CD1c-positive myeloid dendritic cell (primary cell): ENCODE measurements around the gene ENO2.
"Not testable (repeated sequence)": the region's sequence is repeated elsewhere in the genome, so short reads cannot be mapped to it uniquely, and the experiment has no call there.

ENCODE experiments used
- DNase-seq: peaks from one replicate; pipeline ENCODE4 v3.0.0-alpha.2; 2016; ENCODE audit errors: extremely low spot score

Gene ENO2

DNA sequence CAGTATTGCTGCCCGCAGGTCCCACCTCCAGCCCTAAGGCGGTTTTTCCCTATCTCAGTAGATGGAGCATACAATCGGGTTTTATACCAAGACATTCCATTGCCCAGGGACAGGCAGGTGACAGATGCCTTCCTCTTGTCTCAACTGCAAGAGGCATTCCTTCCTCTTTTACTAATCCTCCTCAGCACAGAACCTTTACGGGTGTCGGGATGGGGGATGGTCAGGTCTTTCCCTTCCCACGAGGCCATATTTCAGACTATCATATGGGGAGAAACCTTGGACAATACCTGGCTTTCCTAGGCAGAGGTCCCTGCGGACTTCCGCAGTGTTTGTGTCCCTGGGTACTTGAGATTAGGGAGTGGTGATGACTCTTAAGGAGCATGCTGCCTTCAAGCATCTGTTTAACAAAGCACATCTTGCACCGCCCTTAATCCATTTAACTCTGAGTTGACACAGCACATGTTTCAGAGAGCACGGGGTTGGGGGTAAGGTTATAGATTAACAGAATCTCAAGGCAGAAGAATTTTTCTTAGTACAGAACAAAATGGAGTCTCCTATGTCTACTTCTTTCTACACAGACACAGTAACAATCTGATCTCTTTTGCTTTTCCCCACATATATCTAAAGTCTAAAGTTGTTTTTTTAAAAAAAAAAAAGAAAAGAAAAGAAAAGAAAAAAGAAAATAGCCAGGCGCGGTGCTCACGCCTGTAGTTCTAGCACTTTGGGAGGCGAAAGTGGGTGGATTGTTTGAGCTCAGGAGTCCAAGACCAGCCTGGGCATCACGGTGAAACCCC is 28.0 kb upstream of the ENO2 start:
- DNase-seq, result not testable (repeated sequence)

DNA sequence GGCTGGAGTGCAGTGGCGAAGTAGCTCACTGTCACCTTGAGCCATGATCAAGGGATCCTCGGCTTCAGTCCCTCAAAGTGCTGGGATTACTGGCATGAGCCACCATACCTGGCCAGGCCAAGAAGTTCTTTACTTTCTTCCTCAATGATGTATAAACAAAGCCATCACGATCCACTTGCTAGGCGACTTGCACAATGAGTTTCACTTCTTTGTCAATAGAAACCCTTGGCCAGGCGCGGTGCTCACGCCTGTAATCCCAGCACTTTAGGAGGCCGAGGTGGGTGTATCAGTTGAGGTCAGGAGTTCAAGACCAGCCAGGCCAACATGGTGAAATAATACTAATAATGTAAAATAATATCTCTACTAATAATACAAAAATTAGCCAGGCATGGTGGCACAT is 26.9 kb upstream of the ENO2 start:
- DNase-seq, result peak; percentile 81

DNA sequence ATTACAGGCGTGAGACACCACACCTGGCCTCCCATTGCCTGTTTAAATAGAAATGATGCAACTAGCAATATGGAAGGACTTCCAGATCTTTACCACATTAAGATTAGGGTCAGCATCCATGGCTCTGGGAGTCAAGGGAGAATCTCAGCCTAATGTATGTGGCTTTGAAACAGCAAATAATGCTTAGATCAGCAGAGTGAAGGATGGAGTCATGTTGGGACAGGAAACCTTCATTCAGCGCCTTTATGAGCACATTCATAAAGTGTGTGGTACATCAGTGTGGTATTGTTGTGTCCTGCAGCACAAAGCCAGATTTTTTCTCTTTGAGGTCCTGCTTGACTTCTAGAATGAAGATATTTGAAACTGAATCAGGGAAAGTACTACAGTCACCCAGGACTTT is 26.0 kb upstream of the ENO2 start:
- DNase-seq, result no peak

DNA sequence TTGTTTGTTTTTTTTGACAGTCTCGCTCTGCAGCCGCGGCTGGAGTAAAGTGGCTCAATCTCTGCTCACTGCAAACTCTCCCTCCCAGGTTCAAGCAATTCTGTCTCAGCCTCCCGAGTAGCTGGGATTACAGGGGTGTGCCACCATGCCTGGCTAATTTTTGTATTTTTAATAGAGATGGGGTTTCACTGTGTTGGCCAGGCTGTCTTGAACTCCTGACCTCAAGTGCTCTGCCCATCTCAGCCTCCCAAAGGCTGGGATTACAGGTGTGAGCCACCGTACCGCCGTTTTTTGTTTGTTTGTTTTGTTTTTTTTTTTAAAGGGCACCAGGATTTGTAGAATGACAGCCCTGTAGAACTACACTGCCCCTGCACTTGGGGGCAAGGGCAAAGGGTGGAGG is 25.6 kb upstream of the ENO2 start:
- not testable (repeated sequence) for DNase-seq

DNA sequence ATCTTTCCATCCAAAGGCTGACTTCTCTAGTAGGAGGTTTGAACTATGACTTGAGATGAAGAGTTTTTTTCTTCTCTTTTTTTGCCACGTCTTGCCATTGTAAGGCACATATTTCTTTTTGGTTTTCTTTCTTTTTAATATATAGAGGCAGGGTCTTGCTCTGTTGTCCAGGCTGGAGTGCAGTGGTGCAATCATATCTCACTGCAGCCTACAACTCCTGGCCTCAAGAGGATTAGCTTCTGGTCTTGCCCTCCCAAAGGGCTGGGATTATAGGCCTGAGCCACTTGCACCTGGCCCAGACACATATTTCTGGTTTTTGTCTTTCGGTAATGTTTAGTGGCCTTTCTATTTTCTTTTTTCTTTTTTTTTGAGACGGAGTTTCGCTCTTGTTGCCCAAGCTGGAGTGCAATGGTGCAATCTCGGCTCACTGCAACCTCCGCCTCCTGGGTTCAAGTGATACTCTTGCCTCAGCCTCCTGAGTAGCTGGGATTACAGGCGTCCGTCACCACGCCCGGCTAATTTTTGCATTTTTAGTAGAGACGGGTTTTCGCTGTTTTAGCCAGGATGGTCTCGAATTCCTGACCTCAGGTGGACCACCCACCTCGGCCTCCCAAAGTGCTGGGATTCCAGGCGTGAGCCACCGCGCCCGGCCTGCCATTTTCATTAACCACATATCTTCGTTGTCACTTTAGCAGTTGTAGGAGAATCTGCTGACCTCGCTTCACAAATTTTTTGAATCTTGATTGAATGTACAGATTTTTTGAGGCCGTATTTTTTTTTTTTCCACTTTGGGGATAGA is 24.4 kb upstream of the ENO2 start:
- DNase-seq, result not testable (repeated sequence)

DNA sequence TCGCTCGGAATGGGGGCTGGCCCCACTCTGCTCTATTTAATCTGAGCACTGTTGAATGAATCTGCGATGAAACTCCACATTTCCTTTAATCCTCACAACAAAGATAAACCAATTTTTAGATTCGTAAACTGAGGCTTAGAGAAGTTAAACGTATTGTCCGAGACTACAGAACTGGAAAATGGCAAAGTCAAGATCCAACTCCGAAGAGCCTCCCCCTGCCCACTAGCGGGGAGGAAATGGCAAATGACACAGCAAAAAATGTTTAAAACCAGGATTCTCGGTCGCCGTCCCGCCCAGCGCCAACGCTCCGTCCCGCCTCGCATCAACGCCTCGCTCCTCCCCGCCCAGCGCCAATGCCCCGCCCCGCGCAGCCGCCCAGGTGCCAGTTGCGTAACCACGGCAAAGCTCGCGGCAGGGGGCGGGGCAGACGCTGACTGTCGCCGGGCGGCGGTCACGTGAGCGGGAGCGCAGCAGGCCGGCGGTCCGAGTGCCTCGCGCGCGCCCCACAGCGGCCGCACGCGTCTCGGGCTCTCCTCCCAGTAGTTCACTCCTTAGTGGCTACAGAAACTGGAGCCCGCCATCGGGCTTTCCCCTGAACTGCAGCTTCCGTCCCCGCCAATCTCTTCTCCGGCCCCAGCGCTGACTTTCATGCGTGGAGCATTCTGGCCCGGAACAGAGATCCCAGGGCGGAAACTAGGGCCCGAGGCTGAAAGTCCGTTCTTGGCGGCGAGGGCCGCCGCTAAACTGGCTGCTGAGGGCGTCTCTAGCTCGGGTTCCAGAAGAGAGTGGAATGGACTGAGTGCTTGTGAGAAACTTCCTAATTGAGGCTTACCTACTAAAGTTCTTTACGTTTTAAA is 23.4 kb upstream of the ENO2 start:
- DNase-seq, result peak; percentile 99

DNA sequence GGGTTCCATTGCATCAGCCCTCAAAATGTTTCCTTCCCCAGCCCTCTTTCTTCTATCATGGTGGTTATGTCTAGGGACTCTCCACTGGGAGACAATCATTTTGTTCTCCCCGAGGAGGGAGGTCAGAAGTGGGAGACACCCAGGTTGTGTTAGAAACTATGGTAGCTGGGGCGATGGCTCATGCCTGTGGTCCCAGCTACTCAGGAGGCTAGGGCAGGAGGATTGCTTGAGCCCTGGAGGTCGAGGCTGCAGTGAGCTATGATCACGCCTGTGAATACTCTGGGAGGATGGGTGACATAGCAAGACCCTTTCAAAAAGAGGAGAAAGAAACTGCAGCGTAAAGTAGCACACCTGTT is 22.8 kb upstream of the ENO2 start:
- no peak for DNase-seq

DNA sequence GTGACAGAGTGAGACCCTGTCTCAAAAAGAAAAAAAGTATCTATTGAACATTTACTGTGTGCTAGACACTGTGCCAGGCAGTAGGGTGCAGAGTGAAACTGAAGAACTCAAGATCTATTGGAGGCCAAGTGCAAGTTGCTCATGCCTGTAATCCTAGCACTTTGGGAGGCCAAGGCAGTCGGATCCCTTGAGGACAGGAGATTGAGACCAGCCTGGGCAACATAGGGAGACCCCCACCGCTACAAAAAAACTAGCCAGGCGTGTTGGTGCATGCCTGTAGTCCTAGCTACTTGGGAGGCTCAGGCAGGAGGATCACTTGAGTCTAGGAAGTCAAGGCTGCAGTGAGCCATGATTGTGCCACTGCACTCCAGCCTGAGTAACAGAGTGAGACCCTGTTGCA is 21.7 kb upstream of the ENO2 start:
- DNase-seq, result not testable (repeated sequence)

DNA sequence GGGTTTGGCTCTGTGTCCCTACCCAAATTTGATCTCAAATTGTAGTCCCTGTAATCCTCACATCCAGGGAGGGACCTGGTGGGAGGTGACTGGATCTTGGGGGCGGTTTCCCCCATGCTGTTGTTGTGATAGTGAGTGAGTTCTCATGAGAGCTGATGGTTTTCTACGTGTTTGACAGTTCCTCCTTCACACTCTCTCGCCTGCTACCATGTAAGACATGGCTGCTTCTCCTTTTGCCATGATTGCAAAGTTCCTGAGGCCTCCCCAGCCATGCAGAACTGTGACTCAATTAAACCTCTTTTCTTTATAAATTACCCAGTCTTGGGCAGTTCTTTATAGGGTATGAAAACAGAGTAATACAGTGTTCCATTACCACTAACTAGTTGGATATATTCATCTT is 20.1 kb upstream of the ENO2 start:
- peak; percentile 47 for DNase-seq

DNA sequence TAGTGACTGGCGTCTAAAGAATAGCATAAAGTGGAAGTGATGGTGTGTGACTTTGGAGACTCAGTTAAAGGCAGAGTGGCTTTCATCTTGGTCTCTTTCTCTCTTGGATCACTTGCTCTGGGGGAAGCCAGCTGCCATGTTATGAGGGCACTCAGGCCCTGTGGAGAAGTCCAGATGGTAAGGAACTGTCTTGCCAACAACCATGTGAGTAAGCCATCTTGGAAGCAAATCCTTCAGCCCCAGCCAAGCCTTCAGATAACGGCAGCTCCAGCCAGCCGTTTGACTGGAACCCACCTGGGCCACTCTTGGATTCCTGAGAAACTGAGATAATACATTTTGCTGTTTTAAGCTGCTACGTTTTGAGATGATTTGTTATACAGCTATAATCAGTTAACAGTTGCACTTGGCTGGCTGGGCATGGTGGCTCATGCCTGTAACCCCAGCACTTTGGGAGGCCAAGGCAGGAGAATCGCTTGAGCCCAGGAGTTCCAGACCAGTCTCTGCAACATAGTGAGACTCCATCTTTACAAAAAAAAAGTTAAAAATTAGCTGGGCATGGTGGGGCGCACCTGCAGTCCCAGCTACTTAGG is 17.4 kb upstream of the ENO2 start:
- DNase-seq, result no peak

DNA sequence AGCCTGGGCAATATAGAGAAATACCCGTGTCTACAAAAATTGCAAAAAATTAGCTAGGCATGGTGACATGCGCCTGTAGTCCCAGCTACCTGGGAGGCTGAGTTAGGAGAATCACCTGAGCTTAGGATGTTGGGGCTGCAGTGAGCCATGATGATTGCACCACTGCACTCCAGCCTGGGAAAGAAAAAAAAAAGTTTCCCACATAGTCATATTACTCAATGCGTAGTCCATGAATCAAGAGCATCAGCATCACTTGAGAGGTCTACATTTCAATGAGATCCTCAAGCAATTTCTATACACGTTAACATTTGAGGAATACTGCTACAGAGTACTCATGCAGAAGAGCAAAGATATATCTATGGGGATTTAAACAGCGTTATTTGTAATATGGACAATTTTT is 15.0 kb upstream of the ENO2 start:
- peak; percentile 36 for DNase-seq

DNA sequence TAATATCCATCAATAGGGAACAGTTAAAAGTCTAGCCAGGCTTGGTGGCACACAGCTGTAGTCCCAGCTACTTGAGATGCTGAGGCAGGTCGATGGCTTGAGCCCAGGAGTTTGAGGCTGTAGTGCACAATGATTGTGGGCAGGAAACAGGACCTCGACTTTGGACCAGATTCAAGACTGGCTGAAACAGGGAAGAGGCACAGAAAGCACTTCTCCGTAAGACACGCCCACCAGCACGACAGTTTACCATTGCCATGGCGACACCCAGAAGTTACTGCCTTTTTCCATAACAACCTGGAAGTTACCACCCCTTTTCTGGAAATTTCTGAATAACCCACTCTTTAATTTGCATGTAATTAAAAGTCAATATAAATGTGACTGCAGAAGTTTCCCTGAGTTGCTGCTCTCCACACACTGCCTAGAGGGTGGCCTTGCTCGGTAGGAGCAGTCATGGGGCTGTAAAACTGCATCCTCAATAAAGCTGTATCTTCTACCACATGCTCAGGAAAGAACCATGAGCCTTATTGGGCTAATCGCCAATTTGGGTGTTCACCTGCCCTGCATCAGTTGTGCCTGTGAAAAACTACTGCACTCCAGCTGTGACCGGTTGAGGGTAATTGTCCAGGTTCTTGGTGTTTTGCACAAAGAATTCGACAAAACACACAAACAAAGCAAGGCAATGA is 14.4 kb upstream of the ENO2 start:
- peak; percentile 93 for DNase-seq

DNA sequence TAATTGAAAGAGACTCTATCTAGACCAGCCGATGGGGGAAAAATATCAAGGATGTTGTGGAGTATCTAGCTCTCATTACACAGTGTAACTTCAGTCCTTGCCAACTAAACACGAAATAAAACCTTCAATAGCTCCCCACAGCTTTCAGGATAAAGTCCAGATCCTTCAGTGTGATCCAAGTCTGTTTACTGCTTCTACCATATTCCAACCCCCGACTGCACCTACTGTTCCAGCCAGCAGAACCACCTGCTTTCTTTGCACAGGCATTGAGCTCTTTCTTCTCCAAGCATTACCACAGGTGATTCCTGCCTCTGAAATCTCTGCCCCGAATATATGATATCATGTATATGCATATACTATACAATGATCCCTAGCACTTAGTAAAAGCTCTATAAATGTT is 11.9 kb upstream of the ENO2 start:
- no peak for DNase-seq

DNA sequence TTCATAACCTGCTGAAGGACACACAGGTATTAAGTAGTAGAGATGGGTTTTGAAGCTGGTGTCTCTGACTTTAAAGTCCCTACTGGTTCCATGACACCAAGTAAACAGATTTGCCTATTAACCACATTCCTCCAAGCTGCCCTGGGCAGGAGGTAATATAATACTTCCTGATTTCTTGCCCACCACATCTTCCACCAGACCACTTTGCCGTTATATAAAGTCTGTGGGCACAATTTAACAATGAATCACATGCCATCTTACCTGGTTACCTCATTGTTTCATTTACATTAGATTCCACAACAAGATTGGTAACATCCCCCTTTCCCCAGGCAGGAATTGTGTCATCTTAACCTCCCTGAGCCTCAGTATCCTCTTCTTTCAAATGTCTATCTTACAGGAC is 10.7 kb upstream of the ENO2 start:
- DNase-seq, result peak; percentile 15

DNA sequence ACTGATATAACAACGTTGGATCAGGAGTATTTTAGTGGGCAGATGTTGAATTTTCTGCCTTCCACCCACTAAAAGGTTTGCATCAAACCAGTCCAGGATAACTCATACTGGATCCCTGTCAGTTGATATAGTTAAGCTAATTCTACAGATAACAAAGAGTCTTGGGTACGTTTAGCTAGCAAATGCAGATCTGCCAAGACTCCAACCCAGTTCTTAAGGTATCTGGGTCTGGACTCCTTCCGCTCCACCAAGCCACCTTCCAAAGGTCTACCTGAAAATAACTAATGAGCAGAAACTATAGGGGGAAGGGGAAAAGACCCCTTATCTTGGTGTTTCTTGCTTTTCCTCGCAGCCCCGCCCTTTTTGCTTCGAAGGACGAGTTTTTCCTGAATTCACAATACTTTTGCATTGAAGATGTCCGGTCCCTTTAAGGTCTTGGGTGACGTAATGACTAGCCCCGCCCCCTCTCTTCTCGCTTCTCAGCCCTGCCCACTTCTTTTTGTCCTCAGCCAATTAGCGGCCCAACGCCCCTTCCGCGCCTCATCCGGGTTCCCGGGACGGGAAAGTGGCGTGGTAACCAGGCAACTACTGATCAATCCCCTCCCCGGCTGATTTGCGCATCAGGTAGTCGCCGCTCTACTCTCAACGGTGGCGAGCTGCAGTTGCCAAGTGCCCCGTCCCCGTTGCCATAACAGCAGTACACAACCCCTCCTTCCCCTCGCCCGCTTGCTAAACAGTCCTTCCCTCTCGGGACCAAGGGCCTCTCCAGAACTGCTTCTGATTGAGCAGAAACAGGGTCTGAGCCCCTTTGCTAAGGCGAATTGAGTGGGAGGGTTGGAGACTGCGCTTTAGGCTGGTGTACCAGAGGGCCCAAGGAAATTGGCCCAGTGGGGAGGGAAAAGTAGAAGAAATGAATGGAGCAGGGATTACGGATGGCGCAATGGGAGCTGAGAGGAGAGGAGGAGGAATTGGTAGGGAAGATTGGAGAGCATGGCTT is 9.8 kb upstream of the ENO2 start, which contains the start of gene LRRC23:
LRRC23 (plus strand) TSS at position 543 of the 997 bp plus-strand sequence. CDS start 812 bp downstream, outside the sequence.
- DNase-seq, result peak; percentile 98

DNA sequence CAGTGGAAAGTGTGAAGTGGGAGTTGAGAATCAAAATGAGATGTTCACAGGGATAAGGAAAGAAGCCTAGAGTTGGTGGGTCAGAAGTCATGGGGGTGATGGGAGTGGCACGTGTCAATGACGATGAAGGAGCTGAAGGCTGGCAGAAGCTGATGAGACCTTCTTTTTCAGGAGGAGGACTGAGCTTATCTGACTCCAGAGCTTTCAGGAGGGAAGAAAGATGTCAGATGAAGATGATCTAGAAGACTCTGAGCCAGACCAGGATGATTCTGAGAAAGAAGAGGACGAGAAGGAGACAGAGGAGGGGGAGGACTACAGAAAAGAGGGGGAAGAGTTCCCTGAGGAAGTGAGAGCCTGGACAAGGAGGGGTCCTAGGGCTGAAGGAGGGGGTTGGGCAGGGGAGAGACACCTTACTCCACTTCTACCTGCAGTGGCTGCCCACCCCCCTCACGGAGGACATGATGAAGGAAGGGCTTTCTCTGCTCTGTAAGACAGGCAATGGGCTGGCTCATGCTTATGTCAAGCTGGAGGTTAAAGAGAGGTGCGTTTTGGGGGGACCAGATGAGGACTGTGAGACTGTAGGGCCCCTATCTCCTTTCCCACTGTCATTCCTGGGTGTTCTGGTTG is 8.9 kb upstream of the ENO2 start:
- DNase-seq, result no peak

DNA sequence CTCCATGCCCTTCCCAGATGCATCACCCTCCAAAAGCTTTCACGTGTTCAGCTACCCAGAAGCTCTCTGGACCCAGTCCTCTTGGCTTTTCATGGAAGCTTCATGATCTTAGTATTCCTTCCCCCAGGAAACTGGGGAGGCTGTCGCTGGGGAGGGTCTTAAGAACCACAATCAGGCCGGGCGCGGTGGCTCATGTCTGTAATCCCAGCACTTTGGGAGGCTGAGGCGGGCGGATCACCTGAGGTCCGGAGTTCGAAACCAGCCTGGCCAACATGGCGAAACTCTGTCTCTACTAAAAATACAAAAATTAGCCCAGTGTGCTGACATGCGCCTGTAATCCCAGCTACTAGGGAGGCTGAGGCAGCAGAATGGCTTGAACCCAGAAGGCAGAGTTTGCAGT is 6.2 kb upstream of the ENO2 start:
- DNase-seq, result not testable (repeated sequence)

DNA sequence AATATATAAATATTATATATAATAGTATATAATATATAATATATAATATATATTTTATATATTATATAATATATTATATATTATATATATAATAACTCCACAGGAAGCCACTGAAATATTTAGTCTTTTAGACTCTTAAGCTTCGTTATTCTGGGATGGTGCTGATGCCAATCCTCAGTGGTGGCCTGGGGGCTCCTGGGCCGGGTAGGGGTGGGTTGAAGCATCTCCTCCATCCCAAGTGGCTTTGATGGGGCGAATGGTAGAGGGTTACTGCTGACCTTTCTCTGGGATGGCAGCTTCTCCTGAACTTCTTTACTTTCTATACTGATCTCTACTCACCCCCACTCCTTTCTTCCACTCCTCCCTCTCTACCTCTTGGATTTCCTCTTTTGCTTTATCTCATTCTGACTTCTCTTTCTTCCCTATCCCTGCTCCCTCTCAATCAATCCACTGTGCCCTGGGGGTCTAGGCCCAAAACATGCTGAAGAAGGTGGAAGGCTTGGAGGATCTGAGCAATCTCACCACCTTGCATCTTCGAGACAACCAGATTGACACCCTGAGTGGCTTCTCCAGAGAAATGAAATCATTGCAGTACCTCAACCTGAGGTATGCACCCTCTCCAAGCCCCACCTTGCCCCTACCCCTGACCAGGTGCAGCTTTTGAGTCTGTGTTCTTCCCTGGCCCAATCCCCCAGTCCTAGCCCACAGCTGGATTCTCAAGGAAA is 4.8 kb upstream of the ENO2 start:
- no peak for DNase-seq
